NOMO-1 treated with dmso at 0.1 percent for 144 hours (cell line): ENCODE measurements around the gene FRRS1.
"Not testable (repeated sequence)": the region's sequence is repeated elsewhere in the genome, so short reads cannot be mapped to it uniquely, and the experiment has no call there.

ENCODE experiments used
- DNase-seq: peaks from one replicate; lab custom pipeline; 2025; ENCODE audit not compliant: unreplicated experiment; lab: John Stamatoyannopoulos, UW

FRRS1 gene

DNA sequence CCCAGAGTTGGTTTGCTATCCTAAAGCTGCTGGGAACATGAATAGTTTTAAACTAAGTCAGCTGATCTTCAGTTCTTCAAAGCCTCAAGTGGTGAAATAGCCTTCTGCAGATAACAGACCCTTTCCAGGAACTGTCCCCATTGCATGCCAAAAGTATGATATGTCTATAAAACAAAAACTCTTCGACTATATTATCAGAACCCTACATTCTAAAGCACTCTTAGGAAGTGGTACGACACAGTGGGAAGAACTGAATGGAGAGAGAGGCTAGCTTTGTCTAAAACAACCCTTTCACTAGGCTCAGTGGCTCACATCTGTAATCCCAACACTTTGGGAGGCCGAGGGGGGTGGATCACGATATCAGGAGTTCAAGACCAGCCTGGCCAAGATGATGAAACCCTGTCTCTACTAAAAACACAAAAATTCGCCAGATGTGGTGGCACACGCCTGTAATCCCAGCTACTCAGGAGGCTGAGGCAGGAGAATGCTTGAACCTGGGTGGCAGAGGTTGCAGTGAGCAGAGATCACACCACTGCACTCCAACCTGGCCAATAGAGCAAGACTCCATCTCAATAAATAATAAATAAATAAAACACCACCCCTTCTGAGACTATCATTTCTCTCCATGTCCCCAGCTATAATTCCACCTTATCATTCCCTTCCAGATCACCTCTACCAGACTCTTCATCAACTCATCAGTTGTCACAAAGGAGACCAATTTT lies 2.2 kb upstream of the FRRS1 start:
- no peak for DNase-seq

DNA sequence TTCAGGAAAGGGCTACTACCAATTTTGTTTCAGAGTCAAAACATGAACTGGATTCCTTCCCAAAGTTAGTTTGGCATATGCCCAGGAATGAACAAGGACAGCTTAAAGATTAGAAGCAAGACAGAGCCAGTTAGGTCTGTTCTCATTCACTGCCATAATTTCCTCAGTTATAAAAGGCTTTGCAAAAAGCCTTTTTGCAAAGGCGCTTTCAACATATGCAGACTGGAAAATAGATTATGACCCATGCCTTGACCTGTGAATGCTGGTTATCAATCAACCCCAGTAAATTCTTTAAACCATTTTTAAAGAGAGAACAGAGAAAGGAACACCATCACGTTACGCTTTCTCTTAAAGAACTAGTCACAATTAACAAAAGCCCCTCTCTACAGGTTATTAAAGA lies 1.7 kb upstream of the FRRS1 start:
- DNase-seq = no peak

DNA sequence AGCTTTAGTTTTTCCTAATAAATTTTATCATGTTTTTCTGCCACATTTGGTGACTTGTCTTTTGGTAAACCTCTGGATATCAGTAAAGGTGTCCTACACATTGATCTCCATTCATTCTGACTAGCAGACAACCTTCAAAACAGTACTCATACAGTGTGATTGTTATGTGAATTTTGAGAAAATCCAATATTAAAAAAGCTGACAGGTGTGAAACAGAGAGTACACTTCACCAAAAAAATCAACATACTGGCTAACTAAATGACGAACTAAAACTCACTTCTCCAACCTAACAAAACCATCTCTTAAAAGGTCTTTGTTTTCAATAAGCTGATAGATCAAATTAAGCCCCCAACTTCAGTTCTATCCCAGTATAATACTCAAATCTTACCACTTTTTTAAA lies 1.5 kb downstream of the FRRS1 start:
- no peak for DNase-seq

DNA sequence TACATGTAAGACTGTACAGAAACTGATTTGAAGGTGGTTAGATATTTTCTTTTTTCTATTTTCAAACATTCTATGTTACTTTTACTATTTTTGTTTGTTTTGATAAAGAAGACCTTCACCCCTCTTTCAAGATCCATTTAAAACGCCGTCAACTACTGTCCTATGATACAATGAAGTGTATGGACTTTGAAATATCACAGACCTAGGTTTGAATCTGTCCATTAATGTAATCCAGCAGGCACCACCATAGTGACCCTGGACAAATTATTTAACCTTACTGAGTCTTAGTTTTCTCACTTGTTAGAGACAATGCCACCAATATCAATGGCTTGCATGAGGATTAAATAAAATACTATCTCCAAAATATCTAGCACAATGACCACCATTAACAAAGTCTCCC lies 2.0 kb downstream of the FRRS1 start:
- DNase-seq = no peak

DNA sequence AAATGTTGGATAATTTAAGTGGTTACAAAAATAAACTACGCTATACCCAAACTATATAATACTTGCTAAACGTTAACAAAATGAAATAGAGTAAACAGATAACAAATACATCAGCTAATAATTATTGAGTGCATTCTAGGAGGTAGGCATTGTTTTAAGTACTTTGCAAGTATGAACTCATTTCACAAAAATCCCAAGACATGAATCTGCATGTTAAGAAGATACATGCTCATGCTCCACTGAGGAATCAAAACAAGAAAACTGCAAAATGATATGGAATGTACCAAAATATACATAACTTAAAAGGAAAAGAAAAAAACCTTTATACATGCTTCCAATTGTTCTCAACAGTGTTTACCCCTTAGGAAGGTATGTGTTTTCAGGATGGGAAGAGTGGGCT lies 2.5 kb downstream of the FRRS1 start:
- DNase-seq = no peak

- no peak for DNase-seq
These were observed 4.7 kb downstream of the FRRS1 start for GRCh38 chr1:99761774-99762173.

GRCh38 chr1:99759518-99760160 lies 6.8 kb downstream of the FRRS1 start:
- no peak for DNase-seq

DNA sequence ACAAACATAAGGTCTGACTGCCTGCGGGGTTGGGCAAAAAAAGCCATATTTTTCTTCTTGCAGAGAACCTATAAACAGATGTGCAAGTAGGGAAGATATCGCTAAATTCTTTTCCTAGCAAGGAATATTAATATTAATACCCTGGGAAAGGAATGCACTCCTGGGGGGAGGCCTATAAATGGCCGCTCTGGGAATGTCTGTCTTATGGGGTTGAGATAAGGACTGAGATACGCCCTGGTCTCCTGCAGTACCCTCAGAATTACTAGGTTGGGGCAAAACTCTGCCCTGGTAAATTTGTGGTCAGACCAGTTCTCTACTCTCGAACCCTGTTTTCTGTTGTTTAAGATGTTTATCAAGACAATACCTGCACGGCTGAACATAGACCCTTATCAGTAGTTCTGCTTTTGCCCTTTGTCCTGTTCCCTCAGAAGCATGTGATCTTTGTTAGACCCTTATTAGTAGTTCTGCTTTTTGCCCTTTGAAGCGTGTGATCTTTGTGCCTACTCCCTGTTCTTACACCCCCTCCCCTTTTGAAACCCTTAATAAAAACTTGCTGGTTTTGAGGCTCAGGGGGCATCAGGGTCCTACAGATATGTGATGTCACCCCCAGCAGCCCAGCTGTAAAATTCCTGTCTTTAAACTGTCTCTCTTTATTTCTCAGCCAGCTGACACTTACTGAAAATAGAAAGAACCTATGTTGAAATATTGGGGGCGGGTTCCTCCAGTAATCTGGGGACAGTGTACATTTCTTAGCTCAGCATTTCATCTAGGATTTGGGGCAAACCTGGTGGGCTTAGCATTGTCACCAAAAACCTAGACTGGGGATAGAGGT lies 7.5 kb downstream of the FRRS1 start:
- not testable (repeated sequence) for DNase-seq

GRCh38 chr1:99758073-99758511 lies 8.3 kb downstream of the FRRS1 start:
- no peak for DNase-seq

DNA sequence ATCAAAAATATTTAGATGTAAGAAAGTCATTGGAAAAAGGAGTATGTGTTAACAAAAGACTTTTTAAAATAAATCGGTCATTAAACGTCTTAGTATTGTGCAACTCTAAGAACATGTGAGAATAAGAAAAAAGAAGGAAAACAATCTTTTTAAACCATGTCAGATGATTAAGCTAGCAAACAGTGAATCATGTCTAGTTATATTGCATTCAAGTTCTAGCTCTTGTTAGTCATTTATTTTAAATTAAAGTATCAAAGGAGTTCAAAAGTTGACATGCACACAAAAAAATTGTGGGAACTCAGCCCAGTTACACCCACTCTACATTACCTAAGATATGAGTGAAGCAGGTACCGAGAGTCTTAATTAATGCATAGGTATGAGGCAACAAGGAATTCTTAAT lies 9.8 kb downstream of the FRRS1 start:
- no peak for DNase-seq

DNA sequence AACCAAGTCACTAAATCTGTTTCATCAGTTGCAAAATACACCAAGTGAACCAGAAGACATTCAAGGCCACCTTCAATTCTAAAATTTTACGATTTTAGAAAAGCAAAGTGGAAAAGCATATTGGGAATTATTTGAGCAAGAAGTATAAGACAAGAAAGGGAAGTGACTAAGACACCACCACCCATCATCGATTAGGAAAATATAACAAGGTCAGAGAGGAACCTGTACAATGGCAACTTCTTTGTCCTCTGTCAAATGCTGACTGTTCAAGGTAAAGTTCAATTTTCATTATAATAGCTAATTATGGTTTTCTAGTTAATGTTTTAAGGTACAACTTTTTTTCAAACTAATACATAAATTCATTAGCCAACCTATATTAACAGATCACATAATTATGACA lies 10.8 kb downstream of the FRRS1 start:
- DNase-seq = no peak

GRCh38 chr1:99754697-99755096 lies 11.7 kb downstream of the FRRS1 start:
- no peak for DNase-seq

DNA sequence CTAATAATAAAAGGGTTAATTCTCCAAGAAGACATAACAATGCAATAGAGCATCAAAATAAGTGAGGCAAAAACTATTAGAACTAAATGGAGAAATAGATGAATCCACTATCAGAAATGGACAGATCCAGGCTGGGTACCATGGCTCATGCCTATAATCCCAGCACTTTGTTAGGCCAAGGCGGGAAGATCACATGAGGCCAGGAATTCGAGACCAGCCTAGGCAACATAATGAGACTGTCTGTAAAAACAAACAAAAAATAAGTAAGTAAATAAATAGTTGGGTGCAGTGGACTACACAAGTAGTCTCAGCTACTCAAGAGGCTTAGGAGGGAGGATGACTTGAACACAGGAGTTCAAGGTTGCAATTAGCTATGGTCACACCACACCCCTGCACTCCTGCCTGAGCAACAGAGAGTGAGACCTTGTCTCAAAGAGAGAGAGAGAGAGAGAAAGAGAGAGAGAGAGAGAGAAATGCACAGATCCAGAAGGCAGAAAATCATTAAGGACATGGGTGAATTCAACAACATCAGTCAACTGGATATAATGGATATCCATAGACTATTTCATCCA lies 12.3 kb downstream of the FRRS1 start:
- DNase-seq = no peak

GRCh38 chr1:99751877-99752504 lies 14.4 kb downstream of the FRRS1 start:
- DNase-seq = no peak

GRCh38 chr1:99749504-99750347 lies 16.7 kb downstream of the FRRS1 start:
- no peak for DNase-seq

DNA sequence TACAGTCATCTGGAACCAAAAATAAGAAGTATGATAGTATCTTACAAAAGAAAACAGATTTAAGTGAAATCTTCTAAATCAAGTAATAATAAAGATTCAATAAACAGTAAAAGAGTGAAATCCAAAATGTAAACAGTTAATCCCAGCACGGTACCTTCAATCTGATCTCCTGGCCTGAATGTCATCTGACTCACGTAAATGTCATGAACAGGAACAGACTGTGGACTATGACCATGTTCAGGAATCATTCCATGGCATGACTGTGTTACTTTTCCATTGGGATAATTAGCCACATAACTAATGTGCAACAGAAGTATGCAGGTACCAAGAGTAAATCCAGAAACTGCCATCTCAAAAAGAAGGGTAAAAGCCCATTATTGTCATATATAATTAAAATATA lies 18.0 kb downstream of the FRRS1 start:
- DNase-seq = no peak

GRCh38 chr1:99745684-99746083 lies 20.8 kb downstream of the FRRS1 start:
- no peak for DNase-seq

GRCh38 chr1:99745061-99745460 lies 21.4 kb downstream of the FRRS1 start:
- DNase-seq = no peak

DNA sequence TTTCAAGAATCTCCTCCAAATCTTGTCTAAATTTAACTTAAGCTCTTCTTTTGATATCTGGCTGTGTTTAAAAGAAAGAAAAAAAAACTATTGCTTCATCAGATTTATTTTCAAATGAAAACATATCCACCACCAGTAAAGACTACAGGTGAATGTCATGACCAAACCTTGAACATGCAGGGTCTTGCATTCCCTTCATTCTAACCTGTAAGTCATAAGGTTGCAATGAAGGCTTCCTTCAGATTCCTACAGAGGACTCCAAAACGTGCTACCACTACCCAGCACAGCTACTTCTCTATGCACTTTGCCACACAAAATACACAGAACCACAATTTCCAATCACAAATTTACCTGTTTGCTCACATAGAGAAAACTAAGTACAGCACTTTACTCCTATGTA lies 26.3 kb downstream of the FRRS1 start:
- no peak for DNase-seq

GRCh38 chr1:99738858-99739465 lies 27.5 kb downstream of the FRRS1 start:
- no peak for DNase-seq
